Effector memory CD4-positive, alpha-beta T cell (primary cell): ENCODE results near the gene PRTG.
"Not testable (repeated sequence)": the region's sequence is repeated elsewhere in the genome, so short reads cannot be mapped to it uniquely, and the experiment has no call there.

Source experiments
- DNase-seq, 3 donors: peaks; one replicate each; pipeline ENCODE4 v3.0.0-alpha.2; 2020
- H3K27ac ChIP-seq: 2 replicates; pipeline ENCODE4 v1.7.0; 2013; ENCODE audit warnings: mild to moderate bottlenecking, low read length, moderate library complexity; ENCODE audit not compliant: insufficient read depth, poor library complexity, severe bottlenecking
- H3K27me3 ChIP-seq: replicated peaks from 2 replicates; pipeline ENCODE4 v1.7.0; 2013; ENCODE audit warnings: mild to moderate bottlenecking, low read length; ENCODE audit not compliant: insufficient read depth, control insufficient read depth, poor library complexity, severe bottlenecking
- H3K36me3 ChIP-seq: 2 replicates; pipeline ENCODE4 v1.7.0; 2013; ENCODE audit warnings: mild to moderate bottlenecking, low read length, moderate library complexity; ENCODE audit not compliant: control insufficient read depth, insufficient read depth
- H3K4me1 ChIP-seq: 2 replicates; pipeline ENCODE4 v1.7.0; 2013; ENCODE audit warnings: low read length, mild to moderate bottlenecking; ENCODE audit not compliant: control insufficient read depth, insufficient read depth, poor library complexity, severe bottlenecking
- H3K4me3 ChIP-seq: 2 replicates; pipeline ENCODE4 v1.7.0; 2013; ENCODE audit warnings: low read length, low read depth, mild to moderate bottlenecking; ENCODE audit not compliant: insufficient read depth, poor library complexity, severe bottlenecking
- H3K9me3 ChIP-seq: 2 replicates; pipeline ENCODE4 v1.7.0; 2013; ENCODE audit warnings: mild to moderate bottlenecking, low read length, moderate library complexity; ENCODE audit not compliant: control insufficient read depth

PRTG gene

DNA sequence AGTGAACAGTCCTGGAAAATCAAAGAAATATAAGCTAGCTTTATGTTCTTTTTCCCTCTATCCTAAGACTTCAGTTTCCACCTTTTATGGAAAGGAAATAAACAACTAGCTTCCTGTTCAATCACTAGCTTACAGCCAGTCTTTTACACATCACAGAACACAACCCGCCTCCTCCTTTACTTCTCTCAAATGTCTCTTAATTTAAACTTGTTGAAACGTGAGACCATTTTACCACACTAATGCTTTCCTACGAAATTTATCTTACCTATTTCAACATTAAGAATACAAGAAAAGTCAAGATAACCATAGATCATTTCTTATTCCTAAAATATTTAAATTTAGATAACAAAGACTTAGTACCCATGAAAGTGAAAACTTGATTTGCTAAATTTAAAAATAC is 6.2 kb downstream of the PRTG start:
- H3K36me3 ChIP-seq = no peaks in the 10 kb centered on the region

DNA sequence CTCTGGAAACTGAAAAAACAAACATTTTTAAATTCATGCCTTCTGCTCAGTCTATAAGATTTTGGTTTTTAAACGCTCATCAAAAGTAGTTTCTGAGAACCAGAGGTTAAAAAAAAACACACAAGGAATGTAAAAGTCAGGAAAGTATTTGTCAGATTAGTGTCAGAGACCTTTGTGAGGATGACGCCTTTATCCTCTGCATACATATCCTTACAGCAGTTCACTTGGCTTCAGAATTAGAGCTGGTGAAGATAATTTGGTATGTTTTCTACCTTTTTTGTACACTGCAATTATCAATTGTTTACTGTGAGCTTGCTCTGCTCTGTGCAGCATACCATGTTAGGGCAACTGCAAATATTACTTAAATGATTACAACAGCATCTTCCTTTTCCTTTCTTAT is 8.3 kb downstream of the PRTG start:
- no peaks in the 10 kb centered on the region for H3K4me1 ChIP-seq
- no peaks in the 10 kb centered on the region for H3K9me3 ChIP-seq
- H3K4me3 ChIP-seq = no peak overlapping the region
- no peak for DNase-seq
- H3K27ac ChIP-seq = no peak overlapping the region
- H3K36me3 ChIP-seq = no peaks in the 10 kb centered on the region
- H3K27me3 ChIP-seq = no peaks in the 10 kb centered on the region

More for the DNA sequence above, 6.2 kb downstream of the PRTG start:
- H3K9me3 ChIP-seq = no peaks in the 10 kb centered on the region
- H3K4me1 ChIP-seq = no peaks in the 10 kb centered on the region
- no peak for DNase-seq
- no peak overlapping the region for H3K27ac ChIP-seq
- no peak overlapping the region for H3K4me3 ChIP-seq
- H3K27me3 ChIP-seq = peaks cover 7% of the 10 kb centered on the region

DNA sequence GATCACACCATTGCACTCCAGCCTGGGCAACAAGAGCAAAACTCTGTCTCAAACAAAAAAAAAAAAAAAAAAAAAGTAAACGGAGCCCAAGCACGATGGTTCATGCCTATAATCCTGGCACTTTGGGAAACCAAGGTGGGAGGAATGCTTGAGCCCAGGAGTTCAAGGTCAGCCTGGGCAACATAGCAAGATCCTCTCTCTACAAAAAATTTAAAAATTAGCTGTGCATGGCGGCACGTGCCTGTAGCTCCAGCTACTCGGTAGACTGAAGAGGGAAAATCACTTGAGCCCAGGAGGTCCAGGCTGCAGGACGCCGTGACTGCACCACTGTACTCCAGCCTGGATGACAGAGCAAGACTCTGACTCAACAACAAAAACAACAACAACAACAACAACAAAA is 9.5 kb downstream of the PRTG start:
- not testable (repeated sequence) for DNase-seq, H3K36me3 ChIP-seq, H3K9me3 ChIP-seq, H3K27me3 ChIP-seq, H3K4me1 ChIP-seq, H3K4me3 ChIP-seq, H3K27ac ChIP-seq

DNA sequence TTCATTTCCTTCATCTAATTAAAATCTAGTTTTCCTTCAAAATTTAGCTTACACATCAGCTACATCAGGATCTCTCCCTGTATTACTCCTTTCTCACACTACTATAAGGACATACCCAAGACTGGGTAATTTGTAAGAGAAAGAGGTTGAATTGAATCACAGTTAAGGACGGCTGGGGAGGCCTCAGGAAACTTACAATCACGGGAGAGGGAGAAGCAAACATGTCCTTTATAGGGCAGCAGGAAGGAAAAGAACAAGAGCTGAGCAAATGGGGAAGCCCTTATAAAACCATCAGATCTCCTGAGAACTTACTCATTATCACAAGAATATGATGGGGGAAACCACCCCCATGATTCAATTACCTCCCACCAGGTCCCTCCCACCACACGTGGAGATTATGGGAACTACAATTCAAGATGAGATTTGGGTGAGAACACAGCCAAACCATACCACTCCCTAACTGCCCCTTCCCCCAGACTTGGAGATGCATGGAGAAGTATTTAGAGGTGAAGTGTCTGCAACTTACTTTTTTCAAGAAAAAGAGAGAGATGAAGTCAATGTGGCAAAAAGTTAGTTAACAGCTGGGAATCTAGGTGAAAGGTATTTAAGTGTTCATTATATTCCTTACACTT is 21.3 kb downstream of the PRTG start:
- no peak overlapping the region for H3K27ac ChIP-seq

DNA sequence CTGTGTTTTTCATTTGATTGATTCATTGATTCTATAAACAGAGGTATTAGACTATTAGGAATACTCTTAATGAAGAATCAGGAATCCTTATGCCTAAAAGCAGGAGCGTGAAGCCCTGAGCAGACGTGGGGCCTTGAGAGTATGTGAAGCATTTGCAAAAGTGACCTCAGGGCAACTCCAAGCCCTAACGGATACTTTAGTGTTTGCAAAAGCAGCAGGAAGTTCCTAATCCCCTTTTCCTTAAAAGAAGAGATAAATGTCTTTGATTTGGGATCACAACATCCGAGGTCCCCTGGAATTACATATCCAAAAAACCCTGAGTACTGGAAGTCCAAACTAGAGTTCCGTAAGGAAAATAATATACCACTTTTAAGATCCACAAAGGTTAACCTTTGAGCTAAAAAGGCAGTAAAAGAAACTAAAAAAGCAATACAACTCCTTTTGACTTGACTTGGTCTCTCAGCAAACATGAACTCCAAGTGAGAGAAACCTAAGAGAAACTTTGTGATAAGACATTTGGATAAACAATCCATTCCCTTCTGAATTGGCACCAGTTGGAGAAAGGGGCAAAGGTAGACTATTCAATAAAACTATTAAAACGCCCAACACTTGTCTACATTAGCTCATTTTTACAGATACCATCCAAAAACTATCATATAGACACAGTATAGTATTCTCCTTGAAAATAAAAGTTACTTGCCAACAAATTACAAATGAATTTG is 27.4 kb downstream of the PRTG start:
- H3K4me3 ChIP-seq = no peak overlapping the region
- no peaks in the 10 kb centered on the region for H3K4me1 ChIP-seq
- DNase-seq = no peak
- H3K36me3 ChIP-seq = no peaks in the 10 kb centered on the region
- H3K27ac ChIP-seq = no peak overlapping the region
- H3K9me3 ChIP-seq = no peaks in the 10 kb centered on the region
- H3K27me3 ChIP-seq = no peaks in the 10 kb centered on the region

More for the DNA sequence above, 21.3 kb downstream of the PRTG start:
- H3K27me3 ChIP-seq = no peaks in the 10 kb centered on the region
- H3K9me3 ChIP-seq = no peaks in the 10 kb centered on the region
- H3K4me3 ChIP-seq = no peak overlapping the region
- H3K36me3 ChIP-seq = no peaks in the 10 kb centered on the region
- DNase-seq = no peak
- H3K4me1 ChIP-seq = no peaks in the 10 kb centered on the region

DNA sequence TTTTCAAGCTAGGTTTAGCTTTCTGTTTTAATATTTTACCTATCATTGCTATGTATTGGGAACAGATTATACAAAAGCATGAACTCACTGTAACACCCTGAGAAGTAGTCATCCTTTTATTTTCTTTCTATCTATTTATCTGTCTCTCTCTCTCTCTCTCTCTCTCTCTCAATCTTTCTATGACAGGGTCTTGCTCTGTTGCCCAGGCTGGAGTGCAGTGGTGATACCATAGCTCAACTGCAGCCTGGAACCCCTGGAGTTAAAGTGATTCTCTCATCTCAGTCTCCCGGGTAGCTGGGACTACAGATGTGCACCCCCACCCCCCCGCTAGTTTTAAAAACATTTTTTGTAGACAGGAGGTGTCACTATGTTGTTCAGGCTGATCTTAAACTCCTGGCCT is 28.9 kb downstream of the PRTG start:
- no peak overlapping the region for H3K27ac ChIP-seq
- H3K27me3 ChIP-seq = no peaks in the 10 kb centered on the region
- no peaks in the 10 kb centered on the region for H3K36me3 ChIP-seq
- H3K9me3 ChIP-seq = no peaks in the 10 kb centered on the region
- H3K4me1 ChIP-seq = no peaks in the 10 kb centered on the region
- no peak overlapping the region for H3K4me3 ChIP-seq
- no peak for DNase-seq

DNA sequence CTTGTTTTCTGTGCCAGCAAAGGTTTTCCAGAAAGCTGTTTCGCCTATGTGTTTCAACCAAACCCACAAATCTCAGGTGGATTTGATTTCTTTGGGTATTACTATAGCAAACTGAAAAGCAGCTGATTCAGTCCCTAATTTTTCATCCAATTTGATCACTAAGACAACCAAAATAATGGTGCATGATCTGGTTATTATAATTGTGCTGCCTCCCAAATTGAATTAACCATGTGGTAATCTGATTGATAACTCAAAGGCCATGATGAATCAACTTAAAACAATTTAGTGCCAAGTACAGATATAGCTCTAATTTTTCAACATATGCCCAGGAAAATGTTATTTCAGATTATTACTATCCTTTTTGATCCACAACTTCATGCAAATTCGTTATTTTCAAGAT is 30.6 kb downstream of the PRTG start:
- Histone ChIP-seq H3K27ac (no peak overlapping the region), H3K27me3 (no peaks in the 10 kb centered on the region), H3K4me3 (no peak overlapping the region), H3K36me3 (no peaks in the 10 kb centered on the region), H3K4me1 (no peaks in the 10 kb centered on the region), H3K9me3 (no peaks in the 10 kb centered on the region)
- no peak for DNase-seq

DNA sequence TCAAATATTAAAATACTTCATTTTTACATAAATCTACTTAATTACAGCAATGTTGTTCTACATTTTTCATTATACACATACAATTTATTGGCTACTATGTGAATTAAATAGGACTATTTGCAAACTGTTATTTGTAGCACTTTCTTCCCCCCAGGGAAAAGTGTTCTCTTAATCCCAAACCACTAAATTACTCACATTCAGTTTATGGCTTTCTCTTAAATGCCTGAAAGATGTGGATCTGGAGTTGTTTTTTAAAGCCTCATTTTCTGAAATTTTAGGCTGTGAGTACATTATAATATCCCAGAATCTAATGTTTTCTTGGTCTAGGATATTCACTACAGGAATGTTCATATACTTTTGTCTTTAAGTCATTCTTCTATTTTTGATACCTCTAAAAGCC is 32.7 kb downstream of the PRTG start:
- H3K27ac ChIP-seq = no peak overlapping the region
- H3K9me3 ChIP-seq = no peaks in the 10 kb centered on the region
- no peaks in the 10 kb centered on the region for H3K36me3 ChIP-seq
- H3K27me3 ChIP-seq = no peaks in the 10 kb centered on the region
- H3K4me1 ChIP-seq = no peaks in the 10 kb centered on the region
- H3K4me3 ChIP-seq = no peak overlapping the region
- DNase-seq = no peak

DNA sequence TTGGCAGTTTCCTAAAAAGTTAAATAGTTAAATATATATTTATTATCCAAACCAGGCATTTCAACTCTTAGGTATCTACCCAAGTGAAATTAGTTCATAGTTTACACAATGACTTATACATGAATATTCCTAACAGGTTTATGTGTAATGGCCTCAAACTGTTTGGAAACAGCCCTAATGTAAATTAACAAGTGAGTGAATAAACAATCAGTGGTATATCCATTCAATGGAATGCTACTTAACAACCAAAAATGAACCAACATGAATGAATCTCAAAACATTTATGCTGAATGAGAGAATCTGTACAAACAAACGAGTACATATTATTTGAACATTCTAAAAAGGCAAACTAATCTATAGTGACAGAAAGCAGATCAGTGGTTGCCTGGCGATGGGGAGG is 33.5 kb downstream of the PRTG start:
- Histone ChIP-seq H3K4me1 (no peaks in the 10 kb centered on the region), H3K27me3 (no peaks in the 10 kb centered on the region), H3K27ac (no peak overlapping the region), H3K36me3 (no peaks in the 10 kb centered on the region), H3K4me3 (no peak overlapping the region), H3K9me3 (no peaks in the 10 kb centered on the region)
- DNase-seq = no peak

DNA sequence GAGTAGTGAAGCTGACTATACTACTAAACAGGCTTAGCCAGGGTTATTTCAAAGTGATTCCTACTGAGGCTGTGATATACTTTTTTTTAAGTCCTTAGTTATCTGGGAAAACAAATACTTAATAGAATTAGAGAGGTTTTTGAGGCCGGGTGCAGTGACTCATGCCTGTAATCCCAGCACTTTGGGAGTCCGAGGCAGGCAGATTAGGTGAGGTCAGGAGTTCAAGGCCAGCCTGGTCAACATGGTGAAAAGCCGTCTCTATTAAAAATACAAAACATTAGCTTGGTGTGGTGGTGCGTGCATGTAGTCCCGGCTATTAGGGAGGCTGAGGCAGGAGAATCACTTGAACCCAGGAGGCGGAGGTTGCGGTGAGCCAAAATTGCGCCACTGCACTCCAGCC is 34.2 kb downstream of the PRTG start:
- no peak overlapping the region for H3K4me3 ChIP-seq

More for the DNA sequence above, 34.2 kb downstream of the PRTG start:
- no peaks in the 10 kb centered on the region for H3K9me3 ChIP-seq
- no peaks in the 10 kb centered on the region for H3K36me3 ChIP-seq
- no peak overlapping the region for H3K27ac ChIP-seq
- no peak for DNase-seq
- no peaks in the 10 kb centered on the region for H3K4me1 ChIP-seq
- H3K27me3 ChIP-seq = no peaks in the 10 kb centered on the region
